OCI-LY1 (cell line): ENCODE measurements around the gene ASTL.

Experiments used
- CTCF ChIP-seq: fragments of 200-600 bp; sonication (generic), shearing (Covaris generic); IDR thresholded peaks from 2 replicates; pipeline ENCODE4 v1.5.1; 2017; ENCODE audit warnings: mild to moderate bottlenecking, antibody characterized with exemption, low read length, moderate library complexity, mixed read lengths
- EZH2 ChIP-seq: fragments of 200-600 bp; sonication (generic), shearing (Covaris generic); IDR thresholded peaks from 2 replicates; pipeline ENCODE4 v1.8.0; 2017; ENCODE audit warnings: borderline replicate concordance, mixed run types, mild to moderate bottlenecking, antibody characterized with exemption, low read length, moderate library complexity, mixed read lengths

- TF ChIP-seq CTCF: no peak
- no peak for TF ChIP-seq EZH2
Measured at GRCh38 chr2:96171831-96172230, 33.5 kb upstream of the ASTL start.
